Measurements from ENCODE around the gene EYA3.

GRCh38 chr1:27936370-27936769, 152.0 kb downstream of the EYA3 start:
- TF ChIP-seq EP300 (IDR thresholded peaks at IDR 0.05), result no peak
- TF ChIP-seq CTCF (IDR thresholded peaks at IDR 0.05), result no peak
- TF ChIP-seq POLR2AphosphoS5 (IDR thresholded peaks at IDR 0.05), result no peak
